ENCODE data around the gene GNPDA2.
"Not testable (repeated sequence)": the region's sequence is repeated elsewhere in the genome, so short reads cannot be mapped to it uniquely, and the experiment has no call there.

The GNPDA2 gene

DNA sequence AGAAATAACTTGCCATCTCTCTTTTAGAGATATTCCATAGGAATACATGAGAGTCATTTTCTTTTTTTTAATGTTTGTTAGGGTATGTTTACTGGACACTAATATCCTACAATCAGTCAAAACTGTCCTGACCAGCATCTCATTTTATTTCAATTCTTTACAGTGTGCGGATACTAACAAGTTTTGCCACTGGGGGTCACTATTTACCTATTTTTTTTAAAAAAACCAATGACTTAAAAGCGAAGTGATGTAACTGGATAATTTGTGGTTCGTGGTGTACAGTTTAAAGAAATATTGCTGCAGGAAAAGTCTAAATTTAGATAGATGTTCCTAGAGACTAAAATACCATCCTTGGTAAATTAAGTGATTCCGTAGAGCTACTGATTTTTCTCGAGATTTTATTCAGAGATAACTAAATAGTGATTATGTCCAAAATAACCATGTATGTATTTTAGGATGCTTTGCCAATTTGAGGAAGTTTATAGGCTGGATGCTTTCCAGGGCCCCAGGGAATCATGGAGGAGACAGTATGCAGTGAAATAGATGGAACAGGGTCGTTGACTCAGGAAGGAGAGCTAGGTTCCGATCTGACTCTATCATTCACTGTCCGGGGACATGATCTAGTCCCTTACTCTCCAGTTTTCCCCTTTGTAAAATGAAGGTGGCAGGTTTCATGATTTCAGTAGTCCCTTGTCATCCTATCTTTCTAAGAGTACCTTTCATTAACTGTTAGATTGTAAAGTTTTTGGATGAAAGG lies 34.0 kb upstream of the GNPDA2 start:
- no peak overlapping the region for H3K4me3 ChIP-seq (replicated peaks in 1 of 2; ENCODE audit: low read depth in 2 of 2, low read length in 2 of 2)
- peak; percentile 57 to 60 for DNase-seq (ENCODE audit: low read depth in 2 of 2)
- TF ChIP-seq, protein P1, sequence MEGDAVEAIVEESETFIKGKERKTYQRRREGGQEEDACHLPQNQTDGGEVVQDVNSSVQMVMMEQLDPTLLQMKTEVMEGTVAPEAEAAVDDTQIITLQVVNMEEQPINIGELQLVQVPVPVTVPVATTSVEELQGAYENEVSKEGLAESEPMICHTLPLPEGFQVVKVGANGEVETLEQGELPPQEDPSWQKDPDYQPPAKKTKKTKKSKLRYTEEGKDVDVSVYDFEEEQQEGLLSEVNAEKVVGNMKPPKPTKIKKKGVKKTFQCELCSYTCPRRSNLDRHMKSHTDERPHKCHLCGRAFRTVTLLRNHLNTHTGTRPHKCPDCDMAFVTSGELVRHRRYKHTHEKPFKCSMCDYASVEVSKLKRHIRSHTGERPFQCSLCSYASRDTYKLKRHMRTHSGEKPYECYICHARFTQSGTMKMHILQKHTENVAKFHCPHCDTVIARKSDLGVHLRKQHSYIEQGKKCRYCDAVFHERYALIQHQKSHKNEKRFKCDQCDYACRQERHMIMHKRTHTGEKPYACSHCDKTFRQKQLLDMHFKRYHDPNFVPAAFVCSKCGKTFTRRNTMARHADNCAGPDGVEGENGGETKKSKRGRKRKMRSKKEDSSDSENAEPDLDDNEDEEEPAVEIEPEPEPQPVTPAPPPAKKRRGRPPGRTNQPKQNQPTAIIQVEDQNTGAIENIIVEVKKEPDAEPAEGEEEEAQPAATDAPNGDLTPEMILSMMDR (IDR thresholded peaks at IDR 0.05; ENCODE audit: low read depth, low read length), result peak; percentile 39

DNA sequence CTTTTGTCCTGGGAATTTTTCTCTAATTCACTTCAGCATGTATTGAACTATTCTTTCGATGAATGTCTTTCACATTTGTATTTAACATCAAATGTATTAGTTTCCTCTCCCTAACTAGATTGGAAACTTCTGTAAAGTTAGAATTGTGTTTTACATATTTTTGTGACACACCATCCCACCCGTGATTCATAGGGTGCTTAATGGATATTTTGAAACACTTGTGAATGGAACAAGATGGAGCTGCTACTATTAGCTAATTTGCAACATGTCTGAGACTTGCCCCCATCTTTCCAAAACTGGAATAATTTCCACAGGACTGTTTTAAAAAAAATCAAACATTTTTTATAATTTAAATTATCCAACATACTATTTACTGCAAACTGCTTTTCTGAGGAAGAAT lies 30.2 kb upstream of the GNPDA2 start:
- H3K4me3 ChIP-seq (replicated peaks in 1 of 2; ENCODE audit: low read depth in 2 of 2, low read length in 2 of 2), result no peak overlapping the region
- peak in 1 of 2 donors; percentile 14 for DNase-seq (ENCODE audit: low read depth in 2 of 2)
- TF ChIP-seq, protein P1 (IDR thresholded peaks at IDR 0.05; ENCODE audit: low read depth, low read length), result no peak

DNA sequence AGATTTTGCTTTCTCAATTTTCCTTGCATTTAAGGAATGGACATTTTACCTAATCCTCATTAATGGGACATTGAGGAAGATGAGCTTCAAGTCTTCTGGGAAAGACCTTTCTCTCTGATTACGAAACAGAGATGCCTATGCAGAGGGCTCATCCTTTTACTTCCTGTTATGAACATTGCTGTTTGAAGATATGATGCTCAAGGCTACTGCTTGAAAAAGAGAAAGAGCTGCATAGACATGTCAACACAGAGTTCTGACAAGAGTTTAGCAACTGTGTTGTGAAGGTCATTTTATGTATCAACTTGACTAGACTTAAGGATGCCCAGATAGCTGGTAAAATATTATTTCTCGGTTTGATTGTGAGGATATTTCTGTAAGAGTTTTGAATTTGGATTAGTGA lies 13.8 kb upstream of the GNPDA2 start:
- H3K4me3 ChIP-seq (replicated peaks in 1 of 2; ENCODE audit: low read depth in 2 of 2, low read length in 2 of 2), result no peak overlapping the region
- peak in 1 of 2 donors; percentile 4 for DNase-seq (ENCODE audit: low read depth in 2 of 2)
- TF ChIP-seq, protein P1 (IDR thresholded peaks at IDR 0.05; ENCODE audit: low read depth, low read length), result no peak

DNA sequence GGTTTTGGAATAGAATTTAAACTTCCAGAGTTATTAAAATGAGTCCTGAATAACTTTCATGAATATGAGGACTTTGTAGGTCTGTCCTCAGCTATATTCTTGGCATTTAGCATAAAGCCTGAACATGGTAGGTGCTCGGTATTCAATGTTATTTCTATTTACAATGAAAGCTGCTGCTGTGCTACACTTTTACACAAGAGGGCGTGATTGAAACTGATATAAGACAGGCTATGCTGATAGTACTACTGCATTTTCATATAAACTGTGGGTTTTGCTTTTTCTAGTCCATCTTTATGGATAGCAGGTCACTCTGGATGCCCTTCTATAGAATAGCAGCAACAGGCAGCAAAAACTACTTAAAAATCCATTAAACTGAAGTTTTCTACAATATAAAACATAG lies 12.3 kb upstream of the GNPDA2 start:
- TF ChIP-seq, protein P1 (IDR thresholded peaks at IDR 0.05; ENCODE audit: low read depth, low read length), result peak; percentile 38
- no peak overlapping the region for H3K4me3 ChIP-seq (replicated peaks in 1 of 2; ENCODE audit: low read depth in 2 of 2, low read length in 2 of 2)
- DNase-seq (ENCODE audit: low read depth in 2 of 2), result peak; percentile 14 to 28

DNA sequence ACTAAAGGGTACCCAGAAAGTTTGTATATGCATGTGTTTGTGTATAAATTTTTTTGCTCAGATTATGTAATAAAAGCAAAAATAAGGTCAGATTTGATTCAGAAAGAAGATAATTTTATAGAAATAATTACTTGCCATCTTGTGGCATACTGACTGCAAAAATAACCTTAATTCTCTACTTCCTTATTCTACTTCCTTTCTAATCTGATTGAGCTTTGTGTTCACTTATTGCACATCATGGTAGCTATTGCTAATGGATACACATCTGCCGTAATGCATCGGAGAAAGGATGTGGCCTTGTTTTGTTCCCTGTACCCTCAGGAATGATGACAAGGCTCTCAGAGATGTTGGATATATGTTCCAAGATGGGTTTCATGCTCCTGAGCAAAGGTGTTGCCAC lies 10.5 kb upstream of the GNPDA2 start:
- TF ChIP-seq, protein P1 (IDR thresholded peaks at IDR 0.05; ENCODE audit: low read depth, low read length), result no peak
- no peak overlapping the region for H3K4me3 ChIP-seq (replicated peaks in 1 of 2; ENCODE audit: low read depth in 2 of 2, low read length in 2 of 2)
- DNase-seq (ENCODE audit: low read depth in 2 of 2), result no peak

DNA sequence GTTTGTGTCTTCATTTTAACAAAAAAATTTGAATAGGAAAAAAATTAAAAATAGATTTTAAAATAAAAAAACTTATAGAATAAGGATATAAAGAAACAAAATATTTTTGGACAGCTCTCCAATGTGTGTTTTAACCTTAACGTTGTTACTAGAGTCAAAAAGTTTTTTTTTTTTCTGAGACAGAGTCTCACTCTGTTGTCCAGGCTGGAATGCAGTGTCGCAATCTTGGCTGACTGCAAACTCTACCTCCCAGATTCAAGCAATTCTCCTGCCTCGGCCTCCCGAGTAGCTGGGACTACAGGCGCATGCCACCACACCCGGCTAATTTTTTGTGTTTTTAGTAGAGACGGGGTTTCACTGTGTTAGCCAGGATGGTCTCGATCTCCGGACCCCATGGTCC lies 2.3 kb upstream of the GNPDA2 start:
- DNase-seq (ENCODE audit: low read depth in 2 of 2), result not testable (repeated sequence)

DNA sequence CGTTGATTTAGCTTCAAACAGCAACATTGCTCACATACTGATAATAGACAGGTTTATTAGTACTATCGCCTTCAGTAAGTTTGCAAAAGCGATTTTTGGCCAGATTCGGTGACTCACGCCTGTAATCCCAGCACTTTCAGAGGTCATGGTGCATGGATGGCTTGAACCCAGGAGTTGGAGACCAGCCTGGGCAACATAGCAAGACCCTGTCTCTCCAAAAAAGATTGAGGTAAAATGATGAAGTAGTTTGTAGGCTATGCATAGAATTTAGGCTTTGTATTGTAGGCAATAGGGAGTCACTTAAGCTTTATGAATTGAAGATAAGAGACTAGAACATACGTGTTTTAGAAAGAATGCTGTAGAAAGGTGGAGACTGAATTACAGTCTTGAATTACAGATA lies 1.1 kb upstream of the GNPDA2 start:
- DNase-seq (ENCODE audit: low read depth in 2 of 2), result no peak
- no peak overlapping the region for H3K4me3 ChIP-seq (replicated peaks in 1 of 2; ENCODE audit: low read depth in 2 of 2, low read length in 2 of 2)
- TF ChIP-seq, protein P1 (IDR thresholded peaks at IDR 0.05; ENCODE audit: low read depth, low read length), result no peak

More for the DNA sequence above, 2.3 kb upstream of the GNPDA2 start:
- H3K4me3 ChIP-seq (replicated peaks in 1 of 2; ENCODE audit: low read depth in 2 of 2, low read length in 2 of 2), result not testable (repeated sequence)
